NCI-H2171 treated with DMSO at 0.1 percent for 48 hours (cell line): Measurements from ENCODE around the gene NPW.
"Not testable (repeated sequence)": the region's sequence is repeated elsewhere in the genome, so short reads cannot be mapped to it uniquely, and the experiment has no call there.

ENCODE experiments used
- DNase-seq: peaks from one replicate; lab custom pipeline; 2025; lab: John Stamatoyannopoulos, UW

NPW gene

GRCh38 chr16:2002406-2003230 is 17.0 kb upstream of the NPW start:
- DNase-seq: no peak

DNA sequence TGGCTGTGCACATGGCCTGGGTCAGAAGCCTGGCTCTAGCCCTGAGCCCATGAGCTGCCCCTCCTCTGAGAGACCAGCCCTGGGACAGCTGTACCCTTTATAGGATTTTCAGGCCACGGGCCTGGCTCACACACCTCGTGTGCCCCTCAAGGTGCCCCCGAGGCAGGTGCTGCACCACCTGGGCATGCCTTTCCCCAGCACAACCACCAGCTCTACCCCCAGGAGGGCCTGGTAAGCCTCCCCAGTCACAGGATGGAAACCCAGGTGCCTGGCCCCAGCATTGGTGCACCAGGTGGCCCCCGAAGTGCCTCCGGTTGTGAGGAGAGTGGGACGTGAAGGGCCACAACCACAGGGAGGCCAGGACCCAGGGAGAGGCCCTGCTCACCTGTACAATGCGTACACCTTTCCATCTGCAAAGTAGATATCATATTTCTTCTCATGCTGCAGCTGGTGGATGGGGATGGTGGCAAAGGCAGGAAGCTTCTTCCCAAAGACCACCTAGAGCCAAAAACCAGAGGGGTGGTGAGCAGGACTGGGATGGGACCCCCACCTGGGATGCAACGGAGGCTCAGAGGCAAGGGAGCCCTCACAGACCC is 16.3 kb upstream of the NPW start:
- DNase-seq: no peak

- peak; percentile 94 for DNase-seq
Observed at GRCh38 chr16:2003827-2004641, 15.6 kb upstream of the NPW start.

- peak; percentile 60 for DNase-seq
Observed at GRCh38 chr16:2004795-2005517, 14.6 kb upstream of the NPW start.

DNA sequence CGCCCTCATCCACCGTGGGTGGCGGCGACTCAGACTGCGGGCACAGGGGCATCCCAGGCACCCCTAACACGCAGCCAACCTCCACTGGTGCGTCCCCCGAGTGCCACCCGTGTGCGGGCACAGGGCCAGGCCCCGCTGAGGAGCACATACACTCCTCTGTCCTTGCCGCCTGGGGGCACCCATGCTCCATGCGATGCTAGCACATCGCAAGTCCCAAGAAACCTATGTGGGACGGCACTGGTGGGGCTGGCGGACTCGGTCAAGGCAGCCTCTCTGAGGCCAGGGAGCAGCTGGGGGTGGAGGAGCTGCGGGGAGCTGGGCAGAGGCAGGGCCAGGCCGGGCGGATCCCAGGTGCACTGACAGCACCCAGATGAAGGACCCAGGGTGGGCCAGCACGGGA is 13.9 kb upstream of the NPW start:
- DNase-seq: peak; percentile 29

- no peak for DNase-seq
Observed at GRCh38 chr16:2006317-2006716, 13.3 kb upstream of the NPW start.

- no peak for DNase-seq
Observed at GRCh38 chr16:2007081-2007836, 12.3 kb upstream of the NPW start.

GRCh38 chr16:2008009-2008526 is 11.5 kb upstream of the NPW start:
- DNase-seq: peak; percentile 3

GRCh38 chr16:2008631-2009163 is 10.9 kb upstream of the NPW start:
- DNase-seq: no peak

- DNase-seq: no peak
Observed at GRCh38 chr16:2009164-2009711, 10.3 kb upstream of the NPW start.

DNA sequence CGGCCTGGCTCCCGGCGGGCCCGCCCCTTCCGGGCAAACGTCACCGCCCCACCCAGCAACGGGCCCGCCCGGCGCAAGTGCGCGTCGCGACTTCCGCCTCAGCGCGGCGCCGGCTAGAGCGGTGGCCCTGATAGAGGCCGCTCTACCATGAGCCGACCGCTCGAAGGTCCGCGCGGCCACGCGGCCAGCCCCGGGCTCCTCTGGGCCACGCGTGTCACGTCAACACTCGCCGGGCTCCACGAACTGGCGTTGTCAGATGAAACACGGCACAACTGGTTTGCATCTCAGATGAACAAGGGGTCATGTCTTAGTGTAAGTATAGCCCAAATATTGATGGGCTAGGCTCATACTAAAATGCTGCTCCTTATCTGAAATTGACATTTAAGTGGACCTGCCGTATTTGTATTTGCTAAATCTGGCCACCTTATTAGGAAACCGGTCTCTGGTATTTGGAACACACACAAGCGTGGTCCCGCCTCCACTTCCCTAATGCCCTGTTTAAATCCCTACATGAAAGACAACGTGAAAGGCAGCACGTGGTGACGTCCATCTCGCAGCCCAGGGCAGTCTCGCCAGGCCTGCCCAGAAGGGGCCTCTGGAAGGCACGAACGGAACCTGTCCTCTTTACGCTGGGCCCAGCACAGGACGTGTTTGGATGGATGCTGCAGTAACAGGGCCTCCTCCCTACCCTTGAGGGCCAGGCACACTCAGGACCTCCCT is 9.6 kb upstream of the NPW start, which contains the start of gene ZNF598:
Gene ZNF598 (minus strand): TSS at position 31 of the 720 bp plus-strand sequence.
- peak; percentile 80 for DNase-seq

DNA sequence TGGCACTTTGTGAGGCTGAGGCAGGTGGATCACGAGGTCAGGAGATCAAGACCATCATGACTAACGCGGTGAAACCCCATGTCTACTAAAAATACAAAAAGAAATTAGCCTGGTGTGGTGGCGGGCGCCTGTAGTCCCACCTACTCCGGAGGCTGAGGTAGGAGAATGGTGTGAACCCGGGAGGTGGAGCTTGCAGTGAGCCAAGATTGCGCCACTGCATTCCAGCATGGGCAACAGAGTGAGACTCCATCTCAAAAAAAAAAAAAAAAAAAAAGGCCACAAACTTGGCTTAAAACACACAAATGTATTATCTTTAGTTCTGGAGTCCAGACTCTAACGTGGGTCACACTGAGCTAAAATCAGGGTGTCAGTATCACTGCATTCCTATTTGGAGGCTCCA is 7.9 kb upstream of the NPW start:
- not testable (repeated sequence) for DNase-seq

DNA sequence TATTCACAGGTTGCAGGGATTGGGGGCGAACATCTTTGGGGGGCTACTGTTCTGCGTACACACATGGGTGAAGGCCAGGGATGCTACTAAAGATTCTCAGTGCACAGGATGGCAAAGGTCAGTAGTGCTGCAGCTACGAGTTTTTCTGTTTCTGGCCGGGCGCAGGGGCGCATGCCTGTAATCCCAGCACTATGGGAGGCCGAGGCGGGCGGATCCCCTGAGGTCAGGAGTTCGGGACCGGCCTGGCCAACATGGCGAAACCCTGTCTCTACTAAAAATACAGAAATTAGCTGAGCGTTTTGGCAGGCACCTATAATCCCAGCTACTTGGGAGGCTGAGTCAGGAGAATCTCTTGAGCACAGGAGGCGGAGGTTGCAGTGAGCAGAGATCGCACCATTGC is 6.1 kb upstream of the NPW start:
- DNase-seq: no peak

GRCh38 chr16:2015117-2015946 is 4.3 kb upstream of the NPW start:
- peak; percentile 67 for DNase-seq

GRCh38 chr16:2015947-2016208 is 3.7 kb upstream of the NPW start:
- DNase-seq: no peak

DNA sequence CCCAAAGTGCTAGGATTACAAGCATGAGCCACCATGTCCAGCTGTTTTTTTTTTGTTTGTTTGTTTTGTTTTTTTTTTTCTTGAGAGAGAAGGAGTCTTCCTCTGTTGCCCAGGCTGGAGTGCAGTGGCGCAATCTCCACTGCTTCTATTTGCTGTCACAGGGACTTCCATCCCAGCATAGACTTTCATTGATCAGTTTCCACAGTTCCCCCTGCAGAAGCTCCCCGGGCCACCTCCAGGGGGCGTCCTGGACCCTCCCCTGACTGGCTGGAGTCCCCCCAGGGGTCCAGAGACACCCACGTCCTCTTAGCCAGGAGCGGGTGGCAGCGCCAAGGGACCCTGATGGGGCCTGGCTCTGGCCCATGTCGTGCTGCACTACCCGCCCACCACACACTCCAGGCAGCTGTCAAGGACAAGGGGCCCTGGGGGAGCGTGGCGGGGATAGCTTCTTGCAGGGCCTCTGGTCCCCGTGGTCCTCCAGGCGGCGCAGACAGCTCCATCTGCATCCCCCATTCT is 3.1 kb upstream of the NPW start:
- no peak for DNase-seq

- peak; percentile 51 for DNase-seq
Observed at GRCh38 chr16:2019921-2020831, 591 bp downstream of the NPW start.

DNA sequence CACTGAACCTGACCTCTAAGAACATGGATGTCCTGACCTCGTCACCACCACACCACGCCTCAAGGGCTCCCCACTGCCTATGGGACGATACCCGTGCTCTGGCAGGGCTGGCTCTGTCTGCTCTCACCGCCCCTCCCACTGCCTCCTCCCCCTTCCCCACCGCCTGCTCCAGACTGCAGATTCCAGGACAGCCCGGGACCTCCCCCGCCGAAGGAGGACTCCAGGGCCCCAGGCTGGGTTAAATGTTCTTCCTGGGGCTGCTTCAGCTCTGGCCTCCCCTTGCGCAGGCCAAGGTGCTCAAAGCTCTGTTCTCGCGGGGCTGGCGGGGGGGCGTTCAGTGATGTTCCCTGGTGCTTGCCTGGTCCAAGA is 3.1 kb downstream of the NPW start:
- no peak for DNase-seq
